ENCODE results near the gene ADAM11.
"Not testable (repeated sequence)": the region's sequence is repeated elsewhere in the genome, so short reads cannot be mapped to it uniquely, and the experiment has no call there.

ADAM11 gene

DNA sequence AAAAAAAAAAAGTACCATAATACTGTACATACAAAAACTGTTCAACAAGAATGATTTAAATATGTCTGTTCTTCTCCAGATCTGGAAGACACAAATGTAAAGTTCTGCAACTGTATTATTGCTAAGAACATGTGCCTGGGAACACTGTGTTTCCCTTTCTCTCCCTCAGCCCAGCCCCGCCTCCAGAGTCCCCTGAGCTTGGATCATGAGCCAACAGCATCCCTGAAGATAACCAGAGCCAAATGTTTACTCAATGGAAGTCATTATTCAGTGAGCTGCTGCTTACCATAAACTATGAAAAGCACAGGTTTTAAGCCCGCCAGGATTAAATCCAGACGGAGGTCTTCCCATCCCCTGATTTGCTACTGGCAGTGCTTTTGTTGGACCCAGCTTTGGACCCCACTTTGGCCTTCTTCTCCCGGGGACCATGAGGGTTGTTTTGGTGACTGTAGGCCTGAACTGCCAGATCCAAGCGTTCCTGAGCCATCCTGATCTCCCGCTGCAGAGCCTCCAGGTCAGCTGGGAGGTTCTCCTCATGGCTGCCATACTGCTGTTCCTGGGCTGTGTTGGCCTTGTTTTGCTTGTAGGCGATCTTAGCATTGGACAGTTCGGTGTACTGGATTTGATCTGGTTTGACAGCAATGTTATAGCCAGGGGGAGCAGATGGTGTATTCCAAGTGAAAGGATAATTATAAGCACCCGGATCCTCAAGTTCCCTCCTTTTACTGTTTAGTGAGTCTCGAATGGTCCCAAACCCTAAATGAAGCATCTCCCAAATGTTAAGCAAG is 45.7 kb downstream of the ADAM11 start:
- H3K27ac ChIP-seq, result no peak overlapping the region
- no peak overlapping the region for H3K4me3 ChIP-seq (ENCODE audit: low read depth, low read length)
- H3K36me3 ChIP-seq, result peaks cover 78% of the 10 kb centered on the region
- H3K27me3 ChIP-seq (ENCODE audit: insufficient read depth, low read depth, severe bottlenecking), result no peaks in the 10 kb centered on the region
- TF ChIP-seq, protein P1, sequence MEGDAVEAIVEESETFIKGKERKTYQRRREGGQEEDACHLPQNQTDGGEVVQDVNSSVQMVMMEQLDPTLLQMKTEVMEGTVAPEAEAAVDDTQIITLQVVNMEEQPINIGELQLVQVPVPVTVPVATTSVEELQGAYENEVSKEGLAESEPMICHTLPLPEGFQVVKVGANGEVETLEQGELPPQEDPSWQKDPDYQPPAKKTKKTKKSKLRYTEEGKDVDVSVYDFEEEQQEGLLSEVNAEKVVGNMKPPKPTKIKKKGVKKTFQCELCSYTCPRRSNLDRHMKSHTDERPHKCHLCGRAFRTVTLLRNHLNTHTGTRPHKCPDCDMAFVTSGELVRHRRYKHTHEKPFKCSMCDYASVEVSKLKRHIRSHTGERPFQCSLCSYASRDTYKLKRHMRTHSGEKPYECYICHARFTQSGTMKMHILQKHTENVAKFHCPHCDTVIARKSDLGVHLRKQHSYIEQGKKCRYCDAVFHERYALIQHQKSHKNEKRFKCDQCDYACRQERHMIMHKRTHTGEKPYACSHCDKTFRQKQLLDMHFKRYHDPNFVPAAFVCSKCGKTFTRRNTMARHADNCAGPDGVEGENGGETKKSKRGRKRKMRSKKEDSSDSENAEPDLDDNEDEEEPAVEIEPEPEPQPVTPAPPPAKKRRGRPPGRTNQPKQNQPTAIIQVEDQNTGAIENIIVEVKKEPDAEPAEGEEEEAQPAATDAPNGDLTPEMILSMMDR (IDR thresholded peaks at IDR 0.05; ENCODE audit: low read depth, low read length), result no peak
- H3K9me3 ChIP-seq (ENCODE audit: severe bottlenecking), result no peaks in the 10 kb centered on the region
- no peak for DNase-seq

DNA sequence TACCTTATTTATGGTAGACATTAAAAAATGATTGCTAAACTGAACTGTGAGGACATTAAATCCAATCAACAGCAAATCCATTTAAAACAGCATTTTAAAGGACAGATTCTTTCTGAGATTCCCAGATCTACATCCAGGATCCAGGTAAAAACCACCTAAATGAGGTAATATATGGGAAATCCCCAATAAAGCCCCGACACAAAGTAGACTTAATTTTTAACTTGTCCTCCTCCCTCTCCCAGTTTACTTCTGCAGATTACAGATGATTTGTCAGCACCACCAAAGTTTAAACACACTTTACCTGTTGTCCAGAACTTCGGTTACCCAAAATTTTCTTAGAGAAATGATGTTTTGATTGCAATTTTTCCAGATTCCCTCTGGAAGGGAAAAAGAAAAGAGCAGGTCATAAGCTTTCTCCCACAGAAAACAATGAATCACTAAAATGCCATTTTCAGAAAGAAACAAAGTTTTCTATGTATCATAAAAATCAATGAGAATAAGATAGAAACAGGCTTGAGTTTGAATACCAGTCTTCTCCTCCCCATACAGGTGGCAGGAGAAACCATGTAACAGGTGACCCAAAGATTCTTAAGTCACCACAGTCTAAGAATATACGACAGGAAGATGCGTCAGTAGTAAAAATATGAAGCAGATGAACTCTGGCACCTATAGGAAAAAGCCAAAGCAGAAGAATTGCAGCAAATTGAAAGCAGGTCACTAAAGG is 48.5 kb downstream of the ADAM11 start:
- no peak for DNase-seq
- Histone ChIP-seq H3K9me3 (ENCODE audit: severe bottlenecking) (no peaks in the 10 kb centered on the region), H3K36me3 (peaks cover 66% of the 10 kb centered on the region), H3K27me3 (ENCODE audit: insufficient read depth, low read depth, severe bottlenecking) (no peaks in the 10 kb centered on the region), H3K4me3 (ENCODE audit: low read depth, low read length) (no peak overlapping the region), H3K27ac (no peak overlapping the region; the same call in 1 of the 2 replicates)
- TF ChIP-seq, protein P1 (IDR thresholded peaks at IDR 0.05; ENCODE audit: low read depth, low read length), result no peak

DNA sequence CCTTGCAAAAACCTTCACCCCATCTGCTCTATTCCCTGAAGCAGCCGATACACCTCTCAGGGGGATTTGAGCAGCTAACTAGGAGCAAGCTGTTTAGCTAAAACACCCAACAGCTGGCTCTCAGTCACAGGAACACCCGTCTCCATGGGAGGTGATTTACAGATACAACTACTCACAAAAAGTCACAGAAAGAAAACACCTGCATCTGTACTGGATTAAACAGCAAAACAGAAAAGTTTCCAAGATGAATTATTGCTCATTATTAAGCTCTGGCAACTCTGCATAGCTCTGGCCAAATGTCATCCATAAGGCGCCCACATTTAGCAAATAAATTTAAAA is 49.0 kb downstream of the ADAM11 start:
- Histone ChIP-seq H3K27me3 (ENCODE audit: insufficient read depth, low read depth, severe bottlenecking) (no peaks in the 10 kb centered on the region), H3K9me3 (ENCODE audit: severe bottlenecking) (no peaks in the 10 kb centered on the region), H3K4me3 (ENCODE audit: low read depth, low read length) (no peak overlapping the region), H3K36me3 (peaks cover 64% of the 10 kb centered on the region), H3K27ac (no peak overlapping the region)
- TF ChIP-seq, protein P1 (IDR thresholded peaks at IDR 0.05; ENCODE audit: low read depth, low read length), result no peak
- peak; percentile 76 for DNase-seq

DNA sequence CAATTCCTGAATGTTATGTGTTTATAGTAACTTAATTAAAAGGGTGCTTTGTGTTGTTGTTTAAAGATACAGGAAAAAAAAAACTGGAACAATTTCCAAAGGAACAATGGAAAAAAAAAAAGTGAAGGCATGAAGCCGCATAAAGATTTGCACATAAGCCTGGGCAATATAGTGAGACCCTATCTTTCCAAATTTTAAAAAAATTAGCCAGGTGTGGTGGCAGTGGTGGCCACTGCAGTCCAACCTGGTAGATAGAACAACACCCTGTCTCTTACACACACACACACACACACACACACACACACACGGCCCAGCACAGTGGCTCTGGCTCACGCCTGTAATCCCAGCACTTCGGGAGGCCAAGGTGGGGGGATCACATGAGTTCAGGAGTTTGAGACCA is 49.4 kb downstream of the ADAM11 start:
- H3K9me3 ChIP-seq (ENCODE audit: severe bottlenecking), result no peaks in the 10 kb centered on the region
- H3K27ac ChIP-seq, result no peak overlapping the region
- TF ChIP-seq, protein P1 (IDR thresholded peaks at IDR 0.05; ENCODE audit: low read depth, low read length), result no peak
- H3K36me3 ChIP-seq, result peaks cover 64% of the 10 kb centered on the region
- H3K4me3 ChIP-seq (ENCODE audit: low read depth, low read length), result no peak overlapping the region
- H3K27me3 ChIP-seq (ENCODE audit: insufficient read depth, low read depth, severe bottlenecking), result no peaks in the 10 kb centered on the region
- DNase-seq, result no peak

DNA sequence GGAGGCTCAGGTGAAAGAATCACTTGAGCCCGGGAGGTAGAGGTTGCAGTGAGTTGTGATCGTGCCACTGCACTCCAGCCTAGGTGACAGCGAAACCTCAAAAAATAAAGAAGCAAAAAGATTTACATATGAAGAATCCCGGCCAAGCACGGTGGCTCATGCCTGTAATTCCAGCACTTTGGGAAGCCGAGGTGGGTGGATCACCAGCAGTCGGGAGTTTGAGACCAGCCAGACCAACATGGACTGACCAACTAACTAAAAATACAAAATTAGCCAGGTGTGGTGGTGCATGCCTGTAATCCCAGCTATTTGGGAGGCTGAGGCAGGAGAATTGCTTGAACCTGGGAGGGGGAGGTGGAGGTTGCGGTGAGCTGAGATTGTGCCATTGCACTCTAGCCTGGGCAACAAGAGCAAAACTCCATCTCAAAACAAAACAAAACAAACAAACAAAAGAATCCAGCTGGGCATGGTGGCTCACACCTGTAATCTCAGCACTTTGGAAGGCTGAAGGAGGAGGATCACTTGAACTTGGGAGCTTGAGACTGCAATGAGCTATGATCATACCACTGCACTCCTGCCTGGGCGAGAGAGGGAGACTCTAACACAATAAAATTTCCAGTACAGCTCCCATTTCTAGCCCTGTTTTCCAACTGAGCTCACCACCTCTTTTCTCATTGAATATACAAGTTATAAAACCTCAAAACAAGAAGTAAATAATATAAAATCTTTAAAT is 50.0 kb downstream of the ADAM11 start:
- not testable (repeated sequence) for H3K27ac ChIP-seq; DNase-seq; H3K4me3 ChIP-seq (ENCODE audit: low read depth, low read length); H3K9me3 ChIP-seq (ENCODE audit: severe bottlenecking); H3K27me3 ChIP-seq (ENCODE audit: insufficient read depth, low read depth, severe bottlenecking)
- peaks cover 62% of the 10 kb centered on the region for H3K36me3 ChIP-seq

DNA sequence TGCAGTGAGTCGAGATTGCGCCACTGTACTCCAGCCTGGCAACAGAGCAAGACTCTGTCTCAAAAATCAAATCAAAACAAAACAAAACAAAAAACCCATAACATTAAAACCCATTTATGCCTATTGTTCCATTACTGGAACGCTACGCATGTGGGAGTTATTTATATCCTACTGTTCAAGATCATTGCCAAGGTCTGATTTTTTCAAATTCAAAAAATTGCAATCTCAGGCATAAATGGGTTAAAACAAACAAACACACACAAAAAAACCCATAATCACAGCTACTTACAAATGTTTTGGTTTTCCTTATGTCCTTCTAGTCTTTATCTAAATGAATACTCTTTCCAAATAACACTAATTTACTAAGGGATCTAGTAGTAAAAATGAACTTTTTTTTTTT is 53.5 kb downstream of the ADAM11 start:
- Histone ChIP-seq H3K27ac (no peak overlapping the region), H3K4me3 (ENCODE audit: low read depth, low read length) (no peak overlapping the region), H3K9me3 (ENCODE audit: severe bottlenecking) (no peaks in the 10 kb centered on the region), H3K27me3 (ENCODE audit: insufficient read depth, low read depth, severe bottlenecking) (no peaks in the 10 kb centered on the region), H3K36me3 (peaks cover 48% of the 10 kb centered on the region)
- TF ChIP-seq, protein P1 (IDR thresholded peaks at IDR 0.05; ENCODE audit: low read depth, low read length), result no peak
- DNase-seq, result no peak

DNA sequence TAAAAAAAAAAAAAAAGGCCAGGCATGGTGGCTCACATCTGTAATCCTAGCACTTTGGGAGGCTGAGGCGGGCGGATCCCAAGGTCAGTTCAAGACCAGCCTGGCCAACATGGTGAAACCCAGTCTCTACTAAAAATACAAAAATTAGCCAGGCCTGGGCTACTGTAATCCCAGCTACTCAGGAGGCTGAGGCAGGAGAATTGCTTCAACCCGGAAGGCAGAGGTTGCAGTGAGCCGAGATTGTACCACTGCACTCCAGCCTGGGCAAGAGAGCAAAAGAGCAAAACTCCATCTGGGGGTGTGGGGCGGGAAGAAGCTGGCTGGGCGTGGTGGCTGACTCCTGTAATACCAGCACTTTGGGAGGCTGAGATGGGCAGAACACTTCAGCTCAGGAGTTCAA is 59.7 kb downstream of the ADAM11 start:
- not testable (repeated sequence) for H3K9me3 ChIP-seq (ENCODE audit: severe bottlenecking); H3K27me3 ChIP-seq (ENCODE audit: insufficient read depth, low read depth, severe bottlenecking); H3K27ac ChIP-seq; H3K4me3 ChIP-seq (ENCODE audit: low read depth, low read length); DNase-seq
- peaks cover 70% of the 10 kb centered on the region for H3K36me3 ChIP-seq

Data from WERI-Rb-1 (cell line).